SK-N-SH (cell line): Measurements from ENCODE around the gene CTDP1.

Experiments used
- CTCF ChIP-seq: fragments of 200-600 bp; sonication (generic); IDR thresholded peaks from 2 replicates; pipeline ENCODE4 v1.6.1; 2017; ENCODE audit warnings: antibody characterized with exemption, mild to moderate bottlenecking, moderate library complexity
- JUND ChIP-seq: IDR thresholded peaks from 2 replicates; pipeline ENCODE4 v1.4.0; 2012
- RFX5 ChIP-seq: IDR thresholded peaks from 2 replicates; pipeline ENCODE4 v1.6.1; 2012; ENCODE audit warnings: mild to moderate bottlenecking, improper control_type of control experiment, low read length
- SMC3 ChIP-seq: IDR thresholded peaks from 2 replicates; pipeline ENCODE4 v1.6.1; 2012; ENCODE audit warnings: low read depth, low read length, improper control_type of control experiment
- TF ChIP-seq, protein P1 (sequence below): fragments of 150-350 bp; IDR thresholded peaks from 2 replicates; pipeline ENCODE4 v1.6.1; 2016; ENCODE audit warnings: mild to moderate bottlenecking, low read depth, low read length

DNA sequence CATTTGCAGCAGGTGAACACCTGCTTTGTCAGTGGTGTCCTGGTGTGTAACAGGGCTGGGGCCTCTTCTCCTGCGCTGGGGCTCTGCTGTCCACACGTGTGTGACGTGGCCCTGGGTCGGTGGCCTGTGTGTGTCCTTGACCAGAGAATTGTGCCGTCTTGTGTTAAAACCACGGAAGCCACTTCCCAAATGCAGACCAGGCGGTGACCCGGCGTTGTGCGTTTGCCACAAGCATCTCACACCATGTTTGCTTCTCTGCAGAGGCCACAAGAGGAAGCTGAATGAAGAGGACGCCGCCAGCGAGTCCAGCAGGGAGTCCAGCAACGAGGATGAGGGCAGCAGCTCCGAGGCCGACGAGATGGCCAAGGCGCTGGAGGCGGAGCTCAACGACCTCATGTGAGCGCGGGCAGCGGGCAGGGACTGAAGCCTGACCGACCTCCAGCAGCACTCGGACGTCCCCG, 73.8 kb downstream of the CTDP1 start:
- no peak for TF ChIP-seq JUND
- no peak for TF ChIP-seq SMC3
- TF ChIP-seq CTCF = no peak
- TF ChIP-seq, protein P1, sequence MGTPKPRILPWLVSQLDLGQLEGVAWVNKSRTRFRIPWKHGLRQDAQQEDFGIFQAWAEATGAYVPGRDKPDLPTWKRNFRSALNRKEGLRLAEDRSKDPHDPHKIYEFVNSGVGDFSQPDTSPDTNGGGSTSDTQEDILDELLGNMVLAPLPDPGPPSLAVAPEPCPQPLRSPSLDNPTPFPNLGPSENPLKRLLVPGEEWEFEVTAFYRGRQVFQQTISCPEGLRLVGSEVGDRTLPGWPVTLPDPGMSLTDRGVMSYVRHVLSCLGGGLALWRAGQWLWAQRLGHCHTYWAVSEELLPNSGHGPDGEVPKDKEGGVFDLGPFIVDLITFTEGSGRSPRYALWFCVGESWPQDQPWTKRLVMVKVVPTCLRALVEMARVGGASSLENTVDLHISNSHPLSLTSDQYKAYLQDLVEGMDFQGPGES = no peak
- TF ChIP-seq RFX5 = no peak
